Kidney capillary endothelial cell (primary cell): Measurements from ENCODE around the gene CEP104.
A peak's percentile ranks its signal among the peaks of the same experiment; 100 is the strongest.

Source experiments
- DNase-seq: peaks from one replicate; pipeline ENCODE4 v3.0.0-alpha.2; 2018; ENCODE audit warnings: low spot score

The CEP104 gene

DNA sequence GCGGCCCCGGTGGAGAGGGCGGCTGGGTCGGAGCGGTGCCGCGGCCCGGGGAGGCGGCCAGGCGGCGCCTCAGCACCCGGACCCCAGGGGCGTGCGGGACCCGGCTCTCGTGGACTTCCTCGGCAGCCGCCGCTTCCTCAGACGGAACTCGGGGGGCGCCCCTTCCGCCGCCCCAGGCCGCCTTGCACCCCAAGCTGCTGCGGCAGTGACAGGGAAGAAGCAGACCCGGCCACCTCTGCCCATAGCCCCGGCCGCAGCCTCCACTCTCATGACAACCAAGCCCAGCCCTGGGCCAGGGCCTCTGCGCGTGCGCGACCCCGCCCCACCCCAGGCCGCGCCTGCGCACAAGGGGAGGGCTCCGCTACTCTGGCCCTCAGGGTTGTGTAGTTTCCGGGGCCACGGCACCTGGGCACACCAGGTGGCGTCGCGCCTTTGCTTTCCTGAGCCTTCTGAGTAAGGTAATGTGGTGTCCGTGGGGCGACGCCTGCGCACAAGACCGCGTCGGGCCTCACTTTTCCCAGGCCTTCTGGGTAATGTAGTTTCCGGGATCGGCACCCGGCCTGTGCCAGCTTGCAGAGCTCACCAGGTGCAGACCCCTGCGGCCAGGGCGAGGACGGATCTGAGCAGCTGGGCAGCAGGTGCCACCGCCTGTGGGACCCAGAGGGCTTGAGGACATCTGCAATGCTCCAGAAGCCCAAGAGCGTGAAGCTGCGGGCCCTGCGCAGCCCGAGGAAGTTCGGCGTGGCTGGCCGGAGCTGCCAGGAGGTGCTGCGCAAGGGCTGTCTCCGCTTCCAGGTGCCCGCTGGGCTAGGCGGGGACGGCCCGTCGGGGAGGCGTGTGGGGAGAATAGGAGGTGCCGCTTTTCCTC lies at the start of gene CEP104, which contains the start of gene DFFB:
Gene CEP104, minus strand, starts transcription at position 289 of the 868 bp plus-strand sequence. CDS start 4,804 bp downstream, outside the sequence.
Gene DFFB, plus strand, starts transcription at position 554 of the 868 bp plus-strand sequence. Its CDS starts 128 bp downstream, at position 682.
- peak; percentile 69 for DNase-seq

DNA sequence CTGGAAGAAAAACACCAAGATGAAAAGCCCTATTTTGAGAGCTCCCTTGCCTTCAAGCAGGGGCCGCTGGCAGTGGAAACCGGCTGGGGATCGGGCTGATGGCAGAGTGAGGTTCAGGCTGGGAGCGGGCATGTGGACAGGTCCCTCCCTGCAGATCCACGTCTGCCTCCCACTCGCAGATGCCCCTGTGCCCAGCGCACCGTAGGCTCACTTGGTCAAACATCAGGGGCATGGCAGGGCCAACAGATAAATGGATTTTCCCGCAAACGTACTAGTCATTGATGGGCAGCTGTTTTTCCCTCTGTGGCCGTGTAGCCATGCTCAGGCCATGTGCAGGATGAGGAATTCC lies 49.6 kb upstream of the CEP104 start:
- DNase-seq: no peak

- DNase-seq: no peak
These were observed 49.1 kb upstream of the CEP104 start for GRCh38 chr1:3905953-3906671.

DNA sequence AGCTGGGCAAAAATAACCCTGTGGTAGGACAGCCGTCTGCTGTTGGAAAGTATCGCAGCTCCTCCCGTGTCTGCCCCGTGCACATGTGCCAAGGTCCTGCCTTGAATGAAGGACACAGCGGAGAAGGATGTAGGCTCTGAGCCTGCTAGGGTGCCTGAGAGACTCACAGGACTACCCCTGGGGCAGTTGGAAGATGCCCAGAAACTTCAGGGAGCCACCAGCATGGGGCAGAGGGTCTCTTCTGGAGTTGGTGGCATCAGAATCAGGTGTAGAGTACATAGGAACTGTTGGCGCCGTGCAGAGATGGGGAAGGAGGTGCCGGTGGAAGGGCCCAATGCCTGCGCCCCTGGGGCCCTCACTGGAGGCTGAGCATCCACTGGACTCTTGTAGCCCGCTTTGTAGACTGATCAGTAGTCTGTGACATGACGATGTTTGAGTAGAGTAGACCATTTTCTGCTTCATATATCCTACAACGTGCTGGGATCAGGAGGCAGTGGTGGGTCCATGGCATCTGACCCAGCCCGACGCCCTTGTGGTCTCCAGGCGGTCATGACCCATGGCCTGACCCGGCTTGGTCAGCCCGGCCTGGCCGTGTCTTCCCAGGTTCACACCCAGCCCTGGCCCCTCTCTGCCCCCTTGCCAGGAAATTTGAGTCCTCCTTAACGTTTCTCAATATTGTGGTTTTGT lies 48.4 kb upstream of the CEP104 start:
- no peak for DNase-seq

DNA sequence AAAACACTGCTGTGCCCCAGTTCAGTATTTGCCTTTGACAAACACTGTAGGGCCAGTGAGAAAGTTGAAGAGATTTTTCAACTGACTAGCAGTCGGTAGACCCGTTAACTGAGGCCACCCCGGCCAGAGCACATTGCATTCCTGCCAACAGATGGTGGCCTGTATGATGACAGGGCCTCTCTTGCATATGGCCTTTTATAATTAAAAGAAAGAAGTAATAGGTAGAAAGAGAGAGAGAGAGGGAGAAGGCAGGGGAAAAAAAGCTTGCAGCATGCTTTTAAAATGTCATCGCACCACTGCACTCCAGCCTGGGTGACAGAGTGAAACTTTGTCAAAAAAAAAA lies 47.8 kb upstream of the CEP104 start:
- no peak for DNase-seq

DNA sequence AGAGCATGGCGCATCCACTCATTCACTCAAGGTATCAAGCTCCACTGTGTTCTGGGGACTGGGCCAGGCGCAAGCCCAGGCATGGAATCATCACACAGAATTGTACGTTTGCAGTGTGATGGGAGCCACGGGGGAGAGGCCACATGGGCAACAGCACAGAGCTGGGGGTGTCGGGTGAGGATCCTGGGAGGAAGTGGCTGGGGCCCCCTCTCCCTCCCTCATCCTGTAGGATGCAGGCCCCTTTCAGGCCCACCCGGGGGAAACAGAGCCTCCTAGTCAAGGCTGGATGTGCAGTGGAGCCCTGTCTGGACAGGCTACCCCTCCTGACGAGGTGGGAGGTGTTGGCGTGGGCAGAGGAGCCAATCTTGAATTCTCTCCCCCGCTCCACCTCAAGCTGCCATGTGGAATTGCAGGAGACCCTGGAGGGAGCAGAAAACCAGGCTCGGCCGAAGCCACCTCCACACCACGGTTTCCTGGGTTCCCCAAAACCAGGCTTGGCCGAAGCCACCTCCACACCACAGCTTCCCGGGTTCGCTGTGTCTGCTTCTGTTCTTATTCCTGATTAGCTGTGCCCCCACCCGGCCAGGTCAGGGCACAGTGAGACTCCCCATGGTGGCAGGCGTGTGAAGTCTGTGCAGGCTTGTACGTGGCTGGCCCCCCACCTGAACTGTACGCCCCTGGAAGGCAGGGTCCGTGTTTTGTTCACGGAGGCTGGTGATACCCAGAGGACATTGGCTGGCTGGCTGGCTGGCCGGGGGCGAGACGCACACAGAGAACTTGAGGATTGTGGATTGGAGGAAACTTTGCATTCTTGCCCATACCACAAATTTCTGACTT lies 47.2 kb upstream of the CEP104 start:
- DNase-seq: no peak

- DNase-seq: no peak
These were observed 46.4 kb upstream of the CEP104 start for GRCh38 chr1:3903141-3904005.

DNA sequence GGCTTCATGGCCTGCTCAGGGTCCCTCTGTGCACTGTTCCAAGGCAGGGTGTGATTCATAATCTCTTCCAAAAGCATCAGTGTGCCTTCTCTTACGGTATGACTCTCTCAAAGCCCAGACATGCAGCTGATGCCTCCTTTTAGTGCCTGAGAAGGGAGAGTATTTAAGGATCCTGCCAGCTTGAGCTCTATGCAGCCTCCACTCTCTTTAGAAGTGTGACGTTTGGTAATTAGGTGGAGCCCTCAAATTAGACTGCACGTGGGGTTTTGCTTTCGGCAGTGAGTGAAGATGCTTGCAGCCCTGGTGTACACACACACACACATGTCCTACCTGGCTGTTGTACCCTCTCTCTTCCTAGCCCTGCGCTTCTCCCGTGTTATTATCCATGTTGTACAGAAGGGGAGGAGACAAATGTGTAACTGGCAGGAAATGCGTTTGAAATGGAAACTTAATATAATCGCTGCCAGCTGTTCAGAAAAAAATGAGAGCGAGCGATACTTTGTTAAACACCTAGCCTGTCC lies 45.6 kb upstream of the CEP104 start:
- DNase-seq: no peak

GRCh38 chr1:3902111-3902511 lies 45.1 kb upstream of the CEP104 start:
- DNase-seq: no peak

DNA sequence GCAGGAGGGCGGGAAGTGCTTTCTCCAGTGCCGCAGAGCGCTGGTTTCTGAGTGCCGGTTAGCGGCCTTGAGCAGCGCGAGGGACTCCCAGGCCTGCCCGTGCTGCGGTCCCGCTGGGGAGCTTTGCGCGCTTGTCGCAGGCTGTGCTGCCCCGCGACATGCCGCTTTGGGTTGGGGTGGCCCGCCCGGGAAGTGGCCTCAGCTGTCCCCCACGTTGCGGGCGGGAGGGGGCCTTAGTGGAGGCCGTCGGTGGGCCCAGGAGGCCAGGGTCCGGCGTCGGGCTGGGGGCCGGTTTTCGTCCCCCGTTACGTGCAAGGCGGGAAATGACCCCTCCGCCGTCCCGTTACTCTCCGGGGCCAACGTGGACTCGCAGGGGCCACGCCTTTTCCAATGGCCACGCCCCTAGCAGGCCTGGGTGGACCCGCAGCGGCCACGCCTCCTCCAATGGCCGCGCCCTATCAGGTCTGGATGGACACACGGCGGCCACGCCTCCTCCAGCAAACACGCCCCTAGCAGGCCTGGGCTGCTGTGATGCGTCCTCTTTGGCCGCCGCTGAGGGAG lies 44.0 kb upstream of the CEP104 start:
- DNase-seq: peak; percentile 96

GRCh38 chr1:3900150-3900968 lies 43.3 kb upstream of the CEP104 start, which contains the start of gene C1orf174:
Gene C1orf174, minus strand, starts transcription at chr1:3900272. Its CDS starts 86 bp downstream, at chr1:3900186.
- peak; percentile 94 for DNase-seq

DNA sequence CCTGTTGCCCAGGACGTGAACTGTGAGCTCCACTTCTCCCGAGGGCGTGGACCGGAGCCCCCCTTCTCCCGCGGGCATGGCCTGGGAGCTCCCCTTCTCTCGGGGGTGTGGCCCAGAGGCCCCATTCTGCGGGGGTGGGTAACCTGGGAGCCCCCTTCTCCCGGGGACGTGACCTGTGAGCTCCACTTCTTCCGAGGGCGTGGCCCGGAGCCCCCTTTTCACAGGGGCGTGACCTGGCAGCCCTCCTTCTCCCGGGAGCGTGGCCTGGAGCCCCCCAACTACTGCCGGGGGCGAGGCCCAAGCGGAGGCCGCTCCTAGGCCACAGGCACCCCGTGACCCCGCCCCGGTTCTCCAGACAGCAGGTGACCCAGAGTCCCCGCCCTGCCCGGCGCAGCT lies 42.7 kb upstream of the CEP104 start:
- no peak for DNase-seq

- DNase-seq: no peak
These were observed 42.2 kb upstream of the CEP104 start for GRCh38 chr1:3898994-3899753.

DNA sequence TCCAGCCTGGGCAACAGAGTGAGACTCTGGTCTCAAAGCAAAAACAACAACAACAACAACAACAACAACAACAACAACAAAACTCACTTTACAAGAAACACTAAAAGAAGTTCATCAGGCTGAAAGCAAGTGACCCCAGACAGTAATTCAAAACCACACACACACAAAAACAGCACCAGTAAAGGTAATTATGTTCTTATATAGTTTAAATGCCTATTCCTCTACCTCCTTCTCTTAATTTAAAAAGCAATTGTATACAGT lies 41.4 kb upstream of the CEP104 start:
- no peak for DNase-seq

DNA sequence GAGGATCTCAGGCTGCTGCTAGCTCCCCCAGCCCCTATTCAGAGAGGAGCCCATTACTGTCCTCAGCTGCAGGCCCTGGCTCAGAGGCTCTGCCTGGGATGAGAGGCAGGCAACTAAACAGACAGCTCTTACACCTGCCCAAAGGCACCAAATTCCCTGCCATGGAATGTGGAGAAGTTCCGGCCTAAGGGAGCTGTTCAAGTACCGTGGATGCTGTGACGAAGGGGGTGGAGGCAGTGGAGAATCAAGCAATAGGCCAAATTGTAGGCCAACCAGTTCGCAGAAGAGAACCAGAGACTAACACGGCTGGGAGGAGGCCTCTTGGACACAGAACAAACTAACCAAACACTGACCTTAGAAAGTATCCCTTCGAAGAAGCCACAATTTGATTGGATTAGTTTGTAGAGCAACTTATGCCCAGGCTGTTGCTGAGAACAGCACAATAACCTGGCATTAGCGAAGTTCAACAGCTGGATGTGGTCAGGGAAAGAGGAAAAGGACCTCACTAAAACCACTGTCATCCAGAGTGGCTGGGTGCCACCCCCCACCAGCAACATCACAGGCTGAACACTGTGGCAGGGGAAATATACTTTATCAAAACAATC lies 39.5 kb upstream of the CEP104 start:
- no peak for DNase-seq

DNA sequence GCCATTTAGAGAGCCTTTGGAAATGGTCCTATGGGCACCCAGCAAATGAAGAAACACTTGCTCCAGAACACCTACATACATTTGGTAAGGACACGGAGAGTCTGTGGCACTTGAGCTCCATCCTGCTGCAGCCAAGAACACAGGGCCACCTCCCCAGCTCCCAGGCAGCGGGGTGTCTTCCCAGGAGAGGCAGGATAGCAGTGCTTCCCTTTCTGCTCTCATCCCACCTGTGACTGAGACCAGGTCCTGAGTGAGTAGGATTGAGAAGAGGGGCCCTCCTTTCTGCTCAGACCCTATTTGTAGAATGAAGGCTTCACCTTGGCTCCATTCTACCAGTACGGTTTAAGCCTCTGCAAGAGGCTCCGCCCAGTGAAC lies 38.9 kb upstream of the CEP104 start:
- DNase-seq: no peak

DNA sequence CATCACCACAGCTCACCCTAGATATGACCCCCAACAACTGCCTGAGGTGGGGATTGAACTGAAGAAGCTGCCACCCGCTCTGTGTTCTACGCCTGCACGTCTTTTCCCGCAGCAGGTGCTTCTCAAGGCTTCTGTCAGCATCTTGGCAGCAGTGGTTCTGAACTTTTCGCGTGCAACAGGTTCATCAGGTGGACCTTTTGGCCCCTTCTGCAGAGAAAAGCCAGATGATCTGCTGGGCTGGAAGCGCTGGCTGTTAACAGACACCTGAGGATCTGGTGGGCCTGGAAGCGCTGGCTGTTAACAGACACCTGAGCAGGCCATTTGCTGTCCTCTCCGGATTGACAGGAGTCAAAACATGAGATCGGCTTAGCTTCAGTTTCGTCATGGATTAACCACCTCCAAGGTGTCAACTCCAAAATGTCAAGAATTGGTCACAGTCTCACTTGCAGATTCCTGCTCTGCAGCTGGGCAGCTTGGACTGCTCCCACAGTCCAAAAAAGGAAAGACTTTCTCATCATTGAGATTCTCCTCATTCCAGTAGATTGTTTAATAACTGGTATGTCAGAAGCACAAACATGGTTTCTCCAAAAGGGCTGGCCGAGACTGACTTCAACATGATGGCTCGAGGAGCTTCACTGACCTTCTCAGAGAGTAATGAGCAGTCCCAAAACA lies 38.4 kb upstream of the CEP104 start:
- DNase-seq: no peak
